Upper lobe of left lung (tissue), 6 donors: ENCODE results near the gene POLR2B. TPM values are rescaled to one million over a fixed set of nuclear protein-coding genes. Genes with fewer than 3 reads are reported as not detected.

Source experiments
- ATAC-seq, 2 donors: fragments of 200-7000 bp; cut with Tn5 transposase; one replicate each; pipeline ENCODE4 v1.9.1; 2022; ENCODE audit warnings: mild to moderate bottlenecking in 2 of 2, moderate library complexity in 2 of 2; ENCODE audit not compliant: low FRiP score in 2 of 2
- DNase-seq, 2 donors: peaks; one replicate each; pipeline ENCODE4 v3.0.0-alpha.2; 2019 to 2020
- H3K27ac ChIP-seq, 4 donors: fragments of 200-600 bp; sonication (generic); one replicate each; pipeline ENCODE4 v1.5.1; 2016 to 2019
- H3K27me3 ChIP-seq, 4 donors: fragments of 200-600 bp; sonication (generic); one replicate each; pipeline ENCODE4 v1.5.1; 2017 to 2019
- H3K36me3 ChIP-seq, 4 donors: fragments of 200-600 bp; sonication (generic); one replicate each; pipeline ENCODE4 v1.5.1; 2016 to 2019
- H3K4me1 ChIP-seq, 4 donors: fragments of 200-600 bp; sonication (generic); one replicate each; pipeline ENCODE4 v1.5.1; 2018 to 2019
- H3K4me3 ChIP-seq, 4 donors: fragments of 200-600 bp; sonication (generic); one replicate each; pipeline ENCODE4 v1.5.1; 2017 to 2019; ENCODE audit warnings: mild to moderate bottlenecking in 2 of 4, moderate library complexity in 1 of 4
- H3K9me3 ChIP-seq, 4 donors: fragments of 200-600 bp; sonication (generic); one replicate each; pipeline ENCODE4 v1.5.1; 2018 to 2019
- CTCF ChIP-seq, 6 experiments: fragments of 450-650 bp in 4 of 6; fragments of 200-600 bp in 2 of 6; sonication (generic) in 2 of 6; IDR thresholded peaks; one replicate each; pipeline ENCODE4 v1.5.1; 2016 to 2019; ENCODE audit warnings: antibody characterized with exemption in 6 of 6
- EP300 ChIP-seq, 4 donors: sonication (generic); formaldehyde crosslinking; IDR thresholded peaks; one replicate each; pipeline ENCODE4 v1.5.1; 2017; ENCODE audit warnings: antibody characterized with exemption in 4 of 4, control low read depth in 2 of 4
- POLR2A ChIP-seq, 4 donors: fragments of 450-650 bp; IDR thresholded peaks; one replicate each; pipeline ENCODE4 v1.5.1; 2016 to 2017; ENCODE audit warnings: antibody characterized with exemption in 4 of 4, mild to moderate bottlenecking in 2 of 4
- POLR2AphosphoS5 ChIP-seq, 2 donors: sonication (generic); formaldehyde crosslinking; IDR thresholded peaks; one replicate each; pipeline ENCODE4 v1.5.1; 2017; ENCODE audit warnings: antibody characterized with exemption in 2 of 2
- whole genome bisulfite sequencing, 2 donors: methylation state at CpG; one replicate each; pipeline ENCODE4 v1.1.5; 2017 to 2018; 5-methylcytosine and 5-hydroxymethylcytosine counted together
- small RNA-seq, 4 donors: library from RNA; depleted of rRNA; stranded (forward); fragments of <200 nt; gene quantifications; one replicate each; pipeline ENCODE3, GENCODE V24; 2016
- total RNA-seq, 6 donors: library from RNA; depleted of rRNA in 4 of 6; stranded (reverse); fragments of >200 nt in 4 of 6; gene quantifications; one replicate each; pipeline versions ENCODE4 v1.1.0 to v1.2.1, GENCODE V29; 2016 to 2021
- donor health status: DM: no; HTN: no; CAD: no; lungs with moderate emphysema.
- donor health status: DM: no; HTN: yes; CAD: no; lungs with severe emphysema.

Gene POLR2B
- total RNA-seq, 6 donors from 2014 or later: 50.7 to 138 (median 69.4) TPM

DNA sequence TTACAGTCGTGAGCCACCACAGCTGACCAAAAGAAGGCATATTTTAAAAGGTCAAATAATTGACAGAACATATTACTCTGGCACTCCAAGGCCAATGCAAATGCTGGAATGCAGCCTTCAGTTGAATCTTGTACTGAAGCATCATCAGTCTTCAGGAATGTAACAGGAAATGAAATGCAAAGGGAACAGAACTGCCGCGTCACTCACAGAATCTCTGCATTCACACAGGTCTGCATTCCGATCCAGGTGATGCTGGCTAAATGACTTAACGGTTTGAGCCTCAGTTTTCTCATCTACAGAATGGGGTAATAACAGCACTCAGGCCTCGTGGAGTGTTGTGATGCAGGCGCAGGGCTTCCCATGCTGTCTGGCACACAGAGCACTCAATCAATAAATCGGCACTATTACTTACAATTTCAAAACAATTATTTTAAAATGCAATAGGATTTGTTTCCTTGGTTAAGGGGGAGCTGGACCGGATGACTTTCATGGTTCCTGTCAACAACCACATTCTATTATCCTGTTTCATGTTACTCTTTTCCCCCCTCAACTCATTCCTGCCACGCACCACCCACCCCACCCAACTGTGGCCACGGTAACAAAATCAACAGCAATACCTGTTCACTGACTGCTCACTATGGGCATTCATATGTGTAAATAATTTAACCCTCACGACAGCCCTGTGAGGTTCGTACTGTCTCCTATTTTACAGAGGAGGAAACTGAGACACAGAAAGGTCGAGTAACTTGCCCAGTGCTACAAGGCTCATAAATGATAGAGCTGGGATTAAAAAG, 99.1 kb downstream of the POLR2B start:
- H3K27ac ChIP-seq: peak overlapping the region in 2 of 4 donors; percentile 18 to 32
- H3K4me1 ChIP-seq: peaks cover 11 to 25% (median 23%) of the 10 kb centered on the region in 4 donors
- WGBS, 2 donors: 70 to 77% methylated on average over 14 of the region's 14 CpGs

GRCh38 chr4:57078685-57079521, 100.2 kb downstream of the POLR2B start:
- H3K9me3 ChIP-seq: no peaks in the 10 kb centered on the region
- H3K27me3 ChIP-seq: no peaks in the 10 kb centered on the region
- H3K4me3 ChIP-seq: no peak overlapping the region
- no peaks in the 10 kb centered on the region for H3K36me3 ChIP-seq
- DNase-seq (peak in 1 of 2 donors; percentile 28), ATAC-seq (peak in 1 of 2 donors; percentile 31)
- TF ChIP-seq CTCF (IDR thresholded peaks at IDR 0.05): no peak
- TF ChIP-seq POLR2AphosphoS5 (IDR thresholded peaks at IDR 0.05): no peak
- TF ChIP-seq POLR2A (IDR thresholded peaks at IDR 0.05): no peak
- H3K4me1 ChIP-seq: peaks cover 11 to 25% (median 23%) of the 10 kb centered on the region in 4 donors
- 53 to 57% methylated on average over 10 of the region's 10 CpGs for WGBS, 2 donors
- H3K27ac ChIP-seq: peak overlapping the region in 3 of 4 donors; percentile 8 to 32 (median 27)

More for the DNA sequence above, 99.1 kb downstream of the POLR2B start:
- Histone ChIP-seq H3K4me3 (no peak overlapping the region), H3K27me3 (no peaks in the 10 kb centered on the region), H3K36me3 (no peaks in the 10 kb centered on the region), H3K9me3 (no peaks in the 10 kb centered on the region)
- TF ChIP-seq POLR2AphosphoS5 (IDR thresholded peaks at IDR 0.05): no peak
- TF ChIP-seq POLR2A (IDR thresholded peaks at IDR 0.05): no peak
- no peak for TF ChIP-seq CTCF (IDR thresholded peaks at IDR 0.05)
- TF ChIP-seq EP300 (IDR thresholded peaks at IDR 0.05): no peak
- ATAC-seq (no peak), DNase-seq (no peak)

Small RNAs within 50 kb of the gene (small RNA-seq; reads per million reads assigned to genes)
- 0 reads per million in 4 donors for gene RNU6-998P

Other genes starting within 250 kb of the POLR2B start
- not detected for gene SPINK2, start 157.2 kb upstream of the POLR2B start, total RNA-seq
- 10 to 100 TPM; 18.3 to 40.2 (median 31.8) TPM for gene REST, start 71.0 kb upstream of the POLR2B start, total RNA-seq
- gene NOA1, start 1.3 kb upstream of the POLR2B start, total RNA-seq: 10 to 100 TPM; 15.2 to 27.2 (median 22.8) TPM
- gene IGFBP7, start 131.5 kb downstream of the POLR2B start, total RNA-seq: 100 to 1,000 TPM; 105 to 705 (median 359) TPM